Muscle of arm (tissue), 14 donors: Measurements from ENCODE around the gene COL20A1. TPM values are rescaled to one million over a fixed set of nuclear protein-coding genes. Genes with fewer than 3 reads are reported as not detected.
"Not testable (repeated sequence)": the region's sequence is repeated elsewhere in the genome, so short reads cannot be mapped to it uniquely, and the experiment has no call there.

ENCODE experiments used
- DNase-seq: peaks from one replicate; pipeline ENCODE4 v3.0.0-alpha.2; 2013
- long read RNA-seq, 11 donors: transcript quantifications; one replicate each; lab custom pipeline, GENCODE V29; 2026
- polyA plus RNA-seq, 12 donors: library from polyadenylated mRNA; unstranded; fragments of 120-200 nt; gene quantifications; one replicate each; pipeline ENCODE4 v1.2.1, GENCODE V29; 2013; ENCODE audit not compliant: insufficient read length in 12 of 12

Gene COL20A1
- 10 to 100 TPM in 2 of 12 donors, 1 to 10 TPM in 9, not detected in 1; 2.9 to 12.9 (median 4.7) TPM for polyA plus RNA-seq
- long read RNA-seq, donor 1: 0 reads
- long read RNA-seq, donor 2, partial matches to known transcripts: 0 of 1 reads
- long read RNA-seq, donor 2, other reads (novel, unspliced or antisense): 0 of 1 reads
- long read RNA-seq, donor 3: 0 reads
- long read RNA-seq, donor 4: 0 reads
- long read RNA-seq, donor 5, partial matches to known transcripts: 0 of 1 reads
- long read RNA-seq, donor 5, other reads (novel, unspliced or antisense): 0 of 1 reads
- long read RNA-seq, donor 6, partial matches to known transcripts: 0 of 1 reads
- long read RNA-seq, donor 6, other reads (novel, unspliced or antisense): 0 of 1 reads
- long read RNA-seq, donor 7: 0 reads
- long read RNA-seq, donor 8, partial matches to known transcripts: 0 of 1 reads
- long read RNA-seq, donor 8, other reads (novel, unspliced or antisense): 0 of 1 reads
- long read RNA-seq, donor 9: 0 reads
- long read RNA-seq, donor 10: 0 reads
- long read RNA-seq, donor 11, partial matches to known transcripts: 0 of 2 reads
- long read RNA-seq, donor 11, other reads (novel, unspliced or antisense): 0 of 2 reads

DNA sequence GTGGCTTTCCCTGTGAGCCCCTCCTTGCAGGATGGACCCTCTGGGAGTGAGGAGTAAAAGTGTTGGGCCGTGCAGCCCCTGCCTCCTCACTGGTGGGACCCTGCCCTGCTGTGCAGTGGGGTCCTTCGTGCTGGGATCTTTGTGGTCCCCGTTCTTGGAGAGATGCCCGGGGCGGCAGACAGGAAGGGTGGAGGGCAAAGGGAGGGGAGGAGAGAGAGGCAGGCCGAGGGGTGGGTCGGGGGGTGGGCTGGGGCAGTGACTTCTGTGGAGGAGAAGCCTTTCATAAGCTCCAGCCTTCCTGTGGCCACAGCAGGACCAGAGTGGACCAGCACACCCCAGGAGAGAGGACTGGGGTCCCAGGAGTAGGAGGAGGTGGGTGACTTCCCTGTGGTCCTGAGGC lies at the start of gene COL20A1:
Gene COL20A1, plus strand, starts transcription at position 283 of the 400 bp plus-strand sequence. CDS start 1,922 bp downstream, outside the sequence.
- no peak for DNase-seq

DNA sequence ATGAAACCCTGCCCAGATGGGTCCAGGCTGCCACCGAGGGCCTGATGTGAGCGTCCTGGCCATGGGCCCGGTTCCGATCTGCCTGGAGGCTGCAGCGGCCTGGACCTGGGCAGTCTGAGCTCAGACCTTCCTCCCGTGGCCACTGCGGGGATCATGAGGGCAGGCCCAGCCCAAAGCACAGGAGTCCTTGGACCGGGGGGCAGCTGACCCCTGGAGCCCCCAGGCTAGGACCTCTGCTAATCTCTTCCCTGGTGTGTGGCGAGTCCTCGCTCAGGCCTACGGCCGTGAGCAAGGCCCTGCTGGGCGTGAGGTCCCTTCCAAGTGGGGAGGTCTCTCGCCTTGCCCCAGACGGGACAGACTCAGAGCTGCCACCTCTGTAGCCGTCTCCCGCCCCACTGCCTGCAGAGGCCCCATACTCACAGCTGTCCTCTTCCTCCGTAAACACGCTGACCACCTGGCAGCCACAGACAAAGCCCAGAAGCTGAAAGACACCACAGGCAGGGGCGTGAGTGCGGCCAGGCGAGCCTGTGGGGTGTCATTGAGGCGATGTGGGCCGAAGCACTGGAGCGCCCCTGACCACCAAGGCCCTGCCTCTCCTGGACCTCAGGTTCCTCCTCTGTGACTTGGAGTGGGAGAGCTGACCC lies 49.3 kb upstream of the COL20A1 start:
- DNase-seq: no peak

DNA sequence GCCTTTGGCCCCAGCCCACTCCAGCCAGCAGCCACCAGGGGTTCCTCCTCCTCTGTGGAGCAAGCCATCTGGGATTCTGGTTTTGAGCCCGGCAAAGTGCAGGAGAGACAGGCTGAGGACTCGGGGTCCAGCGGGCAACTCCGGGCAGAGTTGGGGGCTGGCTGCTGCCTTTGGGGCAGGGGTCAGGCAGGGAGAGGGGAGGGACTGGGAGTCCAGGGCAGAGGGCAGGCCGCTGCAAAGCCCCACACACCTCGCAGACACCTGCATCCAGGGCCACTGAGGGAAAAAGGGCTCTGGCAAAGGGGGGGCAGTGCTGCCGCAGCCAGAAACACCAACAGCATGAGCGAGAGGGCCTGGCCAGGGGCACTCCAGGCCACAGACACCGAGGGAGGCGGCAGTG lies 48.5 kb upstream of the COL20A1 start:
- no peak for DNase-seq

DNA sequence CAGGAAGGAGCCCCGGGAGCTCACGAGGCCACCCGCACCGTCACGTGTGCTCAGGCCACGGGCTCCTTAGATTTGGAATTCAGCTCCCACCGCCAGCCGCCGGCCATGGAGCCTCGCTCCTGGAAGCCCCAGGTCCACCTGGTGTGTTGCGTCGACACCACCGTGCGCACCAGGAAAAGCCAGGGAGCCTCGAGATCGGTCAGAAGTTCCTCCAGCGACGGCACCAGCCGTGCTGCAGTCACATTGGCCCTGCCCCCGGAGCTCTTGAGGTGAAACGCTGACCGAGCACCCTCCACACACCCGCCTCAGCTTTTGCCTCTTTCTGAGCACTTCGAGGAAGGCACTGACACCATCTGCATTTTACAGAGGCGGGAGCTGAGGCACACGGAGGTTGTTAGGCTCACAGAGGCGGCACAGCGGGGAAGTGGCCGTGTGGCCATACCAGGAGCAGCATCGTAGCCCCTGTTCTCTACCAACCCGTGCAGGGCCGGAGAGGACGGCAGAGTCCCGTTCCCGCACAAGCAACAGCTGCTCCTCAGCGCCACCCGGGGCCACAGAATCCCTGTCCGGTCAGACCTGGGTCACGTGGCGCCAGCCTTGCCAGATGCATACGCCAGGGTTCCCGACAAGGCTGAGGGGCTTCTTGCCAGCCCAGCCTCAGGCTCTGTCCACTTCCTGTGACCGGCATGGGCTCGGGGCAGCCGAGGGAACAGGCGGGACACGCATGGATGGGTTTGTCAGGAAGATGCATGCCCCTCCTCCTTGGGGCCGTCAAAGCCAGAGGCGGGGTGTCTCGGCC lies 46.3 kb upstream of the COL20A1 start:
- DNase-seq: no peak

DNA sequence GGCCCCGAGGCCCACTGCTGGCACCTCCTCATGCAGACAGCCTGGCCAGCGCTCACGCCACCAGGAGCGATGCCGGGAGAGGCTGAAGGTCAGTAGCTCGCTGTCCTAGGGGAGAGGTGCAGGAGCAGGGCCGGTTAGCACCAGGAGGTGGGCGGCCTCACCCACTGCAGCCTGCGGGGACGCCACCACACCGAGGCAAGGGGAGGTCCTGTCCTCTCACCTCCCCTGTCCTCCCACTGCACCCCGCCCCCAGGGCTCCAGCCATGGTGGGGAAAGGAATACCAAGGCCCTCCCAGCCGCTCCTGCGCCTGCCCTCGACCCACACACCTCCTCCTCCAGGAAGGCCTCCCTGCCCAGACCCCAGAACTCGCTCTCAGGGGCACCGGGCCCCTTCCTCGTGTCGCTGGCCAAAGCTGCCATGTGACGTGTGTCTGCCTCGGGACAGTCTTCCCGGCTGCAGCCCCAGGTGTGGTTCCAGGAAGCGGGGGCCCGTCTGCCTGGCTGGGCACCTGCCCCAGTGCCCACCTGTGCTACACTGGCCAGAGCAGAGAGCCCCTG lies 45.2 kb upstream of the COL20A1 start:
- DNase-seq: no peak

DNA sequence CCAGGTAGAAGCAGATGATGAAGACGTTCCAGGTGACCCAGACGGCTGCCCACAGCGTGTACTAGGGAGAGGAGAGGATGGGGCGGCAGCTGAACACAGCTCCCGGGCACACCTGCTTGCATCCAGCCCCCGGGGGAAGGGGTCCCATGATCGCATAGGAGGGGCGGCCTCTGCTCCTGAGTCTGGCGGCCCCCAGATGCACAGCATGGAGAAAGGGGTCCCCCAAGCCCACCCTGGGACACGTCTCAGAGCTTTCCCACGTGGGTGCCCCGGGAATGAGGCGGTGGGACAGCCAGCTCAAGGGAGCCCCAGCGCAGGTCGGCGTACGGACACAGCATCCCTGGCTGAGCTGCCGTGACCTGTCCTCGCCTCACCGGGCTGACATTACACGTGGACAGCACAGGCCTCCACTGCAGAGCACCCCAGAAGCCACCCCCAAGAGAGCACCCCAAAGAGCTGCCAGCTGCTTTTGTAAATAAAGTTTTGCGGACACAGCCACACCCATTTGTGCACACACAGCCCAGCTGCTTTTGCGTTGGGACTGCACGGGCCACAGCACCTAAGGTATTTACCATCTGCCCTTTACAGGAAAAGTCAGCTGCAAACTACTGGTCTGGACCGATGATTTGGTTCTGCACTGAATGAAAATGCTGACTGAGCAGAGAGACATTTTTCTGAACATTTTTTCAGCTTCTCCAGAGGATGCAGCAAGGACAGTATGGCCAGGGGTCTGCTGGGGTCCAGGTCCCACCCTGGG lies 44.0 kb upstream of the COL20A1 start:
- DNase-seq: no peak

DNA sequence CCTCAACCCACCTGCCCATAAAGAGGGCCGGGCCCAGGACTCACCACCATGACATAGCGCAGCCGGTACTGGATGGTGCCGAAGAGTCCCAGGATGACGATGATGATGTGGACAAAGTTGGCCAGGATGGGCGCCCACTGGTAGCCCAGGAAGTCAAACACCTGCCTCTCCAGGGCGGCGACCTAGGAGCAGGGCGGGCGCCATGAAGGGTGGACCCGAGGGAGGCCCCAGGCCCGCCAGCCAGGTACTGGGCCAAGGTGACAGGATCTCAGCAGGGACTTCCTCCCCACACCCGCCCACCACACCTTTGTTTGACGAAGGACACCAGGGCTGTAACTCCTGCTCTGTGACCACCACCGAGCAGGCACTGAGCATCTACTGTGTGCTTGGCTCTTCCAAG lies 43.1 kb upstream of the COL20A1 start:
- no peak for DNase-seq

DNA sequence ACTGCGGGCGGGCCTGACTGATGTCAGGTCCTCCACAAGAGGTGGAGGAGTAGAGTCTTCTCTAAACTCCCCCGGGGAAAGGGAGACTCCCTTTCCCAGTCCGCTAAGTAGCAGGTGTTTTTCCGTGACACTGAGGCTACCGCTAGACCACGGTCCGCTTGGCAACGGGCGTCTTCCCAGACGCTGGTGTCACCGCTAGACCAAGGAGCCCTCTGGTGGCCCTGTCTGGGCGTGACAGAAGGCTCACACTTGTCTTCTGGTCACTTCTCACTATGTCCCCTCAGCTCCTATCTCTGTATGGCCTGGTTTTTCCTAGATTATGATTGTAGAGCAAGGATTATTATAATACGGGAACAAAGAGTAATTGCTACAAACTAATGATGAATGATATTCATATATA lies 41.6 kb upstream of the COL20A1 start:
- not testable (repeated sequence) for DNase-seq

DNA sequence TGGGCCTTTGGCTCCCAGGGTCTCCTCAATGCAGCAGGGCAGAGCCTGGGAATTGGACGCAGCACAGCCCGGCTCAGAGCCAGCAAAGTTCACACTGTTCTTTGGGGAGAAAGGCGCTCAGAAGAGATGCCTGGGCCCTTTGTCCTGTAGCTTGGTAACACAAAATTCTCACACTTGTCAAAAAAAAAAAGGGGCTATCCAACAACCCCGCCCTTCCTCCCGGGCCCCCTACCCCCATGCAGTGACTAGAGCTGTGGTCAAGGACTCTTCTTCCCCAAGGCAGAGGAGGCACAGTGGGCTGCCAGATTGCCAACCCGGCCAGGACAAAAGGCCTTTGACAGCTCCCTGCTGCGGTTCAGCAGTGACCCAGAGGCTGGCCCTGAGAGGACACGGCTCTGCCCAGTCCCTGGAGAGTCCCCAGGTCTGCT lies 40.7 kb upstream of the COL20A1 start:
- DNase-seq: no peak

DNA sequence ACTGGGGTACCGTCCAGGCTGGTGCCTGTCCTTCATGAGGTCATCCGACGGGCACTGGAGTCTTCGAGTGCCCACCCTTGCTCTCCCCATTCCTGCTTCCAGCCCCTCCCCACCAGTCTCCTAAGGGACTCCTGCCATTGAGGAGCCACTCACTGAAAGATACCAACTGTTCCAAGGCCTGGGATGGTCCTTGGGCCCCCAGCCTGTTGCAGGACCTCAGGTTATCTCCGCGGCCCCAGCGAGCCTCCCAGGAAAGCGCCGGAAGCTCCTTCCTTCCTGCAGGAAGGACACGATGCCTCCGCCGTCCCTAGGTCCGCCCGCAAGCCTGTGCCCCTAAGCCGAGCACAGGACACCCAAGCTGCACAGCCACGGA lies 39.9 kb upstream of the COL20A1 start:
- no peak for DNase-seq

DNA sequence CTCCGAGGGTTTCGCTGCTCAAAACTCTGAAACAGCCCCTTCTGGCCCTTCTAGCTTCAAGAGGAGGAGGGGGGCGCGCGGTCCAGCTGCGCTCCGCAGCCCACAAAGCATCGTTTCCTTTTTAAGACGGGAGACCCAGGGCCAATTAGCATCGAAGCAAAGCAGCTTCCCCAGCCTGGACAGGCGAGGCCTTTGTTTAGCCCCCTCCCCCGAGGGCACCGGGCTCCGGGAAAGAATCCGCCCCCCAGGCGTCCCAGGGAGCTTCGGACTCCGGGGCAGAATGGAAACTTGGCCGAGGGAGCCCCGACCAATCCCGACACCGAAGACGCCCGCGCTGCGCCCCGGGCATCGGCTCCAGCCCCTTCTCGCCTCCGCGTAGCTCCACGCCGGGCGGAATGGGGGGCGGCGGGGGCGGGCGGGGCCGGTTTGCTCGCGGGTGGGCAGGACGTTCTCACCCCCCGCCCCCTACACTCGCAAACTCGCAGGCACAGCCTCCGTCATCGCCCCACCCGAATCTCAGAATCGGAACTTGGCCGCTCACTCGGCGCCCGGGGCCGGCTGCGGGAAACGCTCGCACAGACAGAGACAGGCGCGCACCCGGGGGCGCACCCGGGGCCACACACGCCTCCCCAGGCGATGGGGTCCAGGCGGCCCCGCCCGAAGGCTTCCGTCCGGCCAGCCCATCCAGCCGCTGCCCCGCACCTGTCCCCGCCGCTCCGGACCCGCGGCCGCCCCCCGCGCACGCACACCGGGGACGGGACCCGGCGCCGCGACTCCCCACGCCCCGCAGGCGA lies 39.4 kb upstream of the COL20A1 start:
- DNase-seq: peak; percentile 43

DNA sequence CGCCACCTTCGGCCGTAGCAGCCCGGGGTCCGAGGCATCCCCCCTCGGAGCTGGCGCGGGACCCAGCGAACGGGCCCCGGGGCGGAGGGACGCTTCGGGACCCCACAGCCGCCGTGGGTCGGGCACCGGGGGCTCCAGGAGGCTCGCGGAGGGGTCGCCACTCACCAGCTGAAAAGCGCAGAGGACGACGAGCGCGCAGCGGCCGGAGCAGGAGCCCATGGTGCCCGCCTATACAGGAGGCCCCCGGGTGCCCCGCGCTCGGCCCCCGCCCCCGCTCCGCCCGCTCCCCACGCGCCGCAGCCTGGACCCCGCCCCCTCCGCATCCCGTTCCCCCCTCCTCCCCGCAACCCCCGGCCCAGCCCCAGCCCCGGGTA lies 38.8 kb upstream of the COL20A1 start, which contains the start of gene NKAIN4:
Gene NKAIN4, minus strand, starts transcription at position 232 of the 374 bp plus-strand sequence. Its CDS starts 13 bp downstream, at position 219.
- DNase-seq: no peak

DNA sequence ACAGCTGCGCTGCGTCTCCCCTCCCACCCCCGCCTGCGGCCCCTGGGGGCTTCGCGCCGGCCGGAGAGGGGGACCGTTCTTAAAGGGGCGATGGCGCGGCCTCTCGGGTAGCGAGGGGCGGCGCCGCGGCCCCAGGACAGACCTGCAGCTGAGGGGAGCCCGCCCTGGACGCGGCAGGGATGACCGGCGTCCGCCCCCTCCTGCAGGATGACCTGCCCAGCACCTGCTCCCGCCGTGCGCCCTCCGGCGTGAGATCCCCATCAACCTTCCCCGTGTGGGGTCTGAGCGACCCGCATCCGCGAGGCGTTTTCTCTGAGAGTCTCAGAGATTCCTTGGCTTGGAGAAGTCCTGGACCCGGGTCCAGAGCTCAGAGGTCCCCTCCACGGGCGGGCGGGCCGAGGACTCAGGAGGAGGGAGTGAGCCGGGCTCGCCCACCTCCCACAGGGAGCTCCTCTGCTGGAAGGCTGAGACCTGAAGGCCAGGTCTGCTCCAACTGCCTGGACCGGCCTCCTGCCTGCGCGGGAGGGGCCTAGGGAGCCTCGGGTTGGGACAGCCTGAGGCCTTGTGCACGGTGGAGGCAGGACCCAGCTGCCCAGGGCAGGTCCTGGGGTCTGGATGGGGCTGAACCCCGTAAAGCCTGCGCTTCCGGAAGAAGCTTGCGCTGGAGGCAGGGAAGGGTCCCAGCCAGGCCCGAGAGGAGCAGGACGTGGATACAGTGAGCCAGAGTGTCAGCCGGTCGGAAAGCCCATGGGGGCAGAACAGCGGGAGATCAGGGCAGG lies 38.2 kb upstream of the COL20A1 start:
- DNase-seq: no peak

DNA sequence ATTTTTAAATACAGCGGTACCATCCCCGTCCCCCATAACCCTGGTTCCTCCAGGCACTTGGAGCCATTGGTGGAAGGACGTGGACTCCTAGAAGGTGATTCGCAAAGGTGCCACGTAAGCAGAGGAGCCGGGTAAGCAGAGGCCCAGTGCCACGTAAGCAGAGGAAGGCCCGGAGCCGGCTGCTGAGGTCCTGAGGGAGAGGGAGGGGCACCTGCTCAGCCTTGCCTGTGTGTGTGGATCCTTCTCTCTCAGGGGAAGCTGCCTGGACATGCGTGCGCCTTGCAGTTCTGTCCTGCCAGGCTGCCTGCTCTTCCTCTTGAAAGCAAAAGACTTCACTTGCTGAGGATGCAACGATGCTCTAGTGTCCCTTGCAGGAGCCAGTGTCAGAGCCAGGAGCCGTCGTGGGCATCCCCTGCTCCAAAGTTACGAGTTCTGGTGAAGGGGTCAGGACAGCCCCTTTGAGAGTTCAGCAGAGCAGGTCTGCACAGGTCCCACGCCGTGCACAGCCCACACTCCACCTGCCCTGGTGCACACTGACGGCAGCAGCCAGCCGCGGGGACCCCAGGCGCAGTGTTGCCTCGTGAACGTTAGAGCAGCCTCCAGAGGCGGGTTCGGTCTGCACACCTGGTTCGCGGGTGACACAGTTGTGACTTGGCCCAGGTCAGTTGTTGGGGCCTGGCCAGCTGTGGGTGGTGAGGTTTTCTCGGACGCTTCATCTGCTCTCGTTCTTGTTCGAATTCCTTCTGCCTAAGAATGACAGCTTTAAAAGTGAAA lies 36.9 kb upstream of the COL20A1 start:
- DNase-seq: no peak

DNA sequence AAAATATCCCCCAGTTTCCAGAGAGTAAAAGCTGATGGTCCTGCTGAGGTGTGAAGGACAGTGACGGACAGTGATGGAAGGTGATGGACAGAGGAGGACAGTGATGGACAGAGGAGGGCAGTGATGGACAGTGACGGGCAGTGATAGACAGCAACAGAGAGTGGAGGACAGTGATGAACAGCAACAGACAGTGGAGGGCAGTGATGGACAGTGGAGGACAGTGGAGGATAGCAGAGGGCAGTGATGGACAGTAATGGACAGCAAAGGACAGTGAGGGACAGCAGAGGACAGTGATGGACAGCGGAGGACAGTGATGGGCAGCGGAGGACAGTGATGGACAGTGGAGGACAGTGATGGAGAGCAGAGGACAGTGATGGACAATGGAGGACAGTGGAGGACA lies 36.0 kb upstream of the COL20A1 start:
- no peak for DNase-seq

DNA sequence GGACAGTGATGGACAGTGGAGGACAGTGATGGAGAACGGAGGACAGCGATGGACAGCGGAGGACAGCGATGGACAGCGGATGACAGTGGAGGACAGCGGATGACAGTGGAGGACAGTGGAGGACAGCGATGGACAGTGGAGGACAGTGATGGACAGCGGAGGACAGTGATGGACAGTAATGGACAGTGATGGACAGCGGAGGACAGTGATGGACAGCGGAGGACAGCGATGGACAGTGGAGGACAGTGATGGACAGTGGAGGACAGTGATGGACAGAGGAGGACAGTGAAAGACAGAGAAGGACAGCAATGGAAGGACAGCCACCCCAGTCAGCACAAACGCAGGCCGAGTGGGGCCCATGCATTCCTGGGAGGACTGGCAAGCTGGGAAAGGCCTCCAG lies 35.4 kb upstream of the COL20A1 start:
- DNase-seq: no peak

DNA sequence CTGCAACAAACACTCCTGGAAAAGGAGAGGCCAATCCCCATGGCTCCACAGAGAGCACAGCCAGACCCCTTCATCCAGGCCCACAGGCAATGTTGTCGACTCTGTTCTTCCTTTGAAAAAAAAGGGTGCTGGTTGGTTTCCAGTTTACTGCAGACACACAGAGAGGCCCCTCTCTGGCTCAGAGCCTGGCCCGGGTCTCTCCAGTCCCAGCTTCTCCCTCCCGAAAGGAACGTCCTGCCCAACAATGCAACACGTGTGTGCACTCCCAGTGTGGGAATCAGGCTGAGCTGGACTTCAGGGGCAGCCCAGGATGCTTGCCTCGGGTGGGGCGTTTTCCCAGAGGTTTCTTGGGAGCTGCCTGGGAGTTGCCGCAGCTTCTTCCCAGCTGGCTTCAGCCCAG lies 34.2 kb upstream of the COL20A1 start:
- peak; percentile 70 for DNase-seq

DNA sequence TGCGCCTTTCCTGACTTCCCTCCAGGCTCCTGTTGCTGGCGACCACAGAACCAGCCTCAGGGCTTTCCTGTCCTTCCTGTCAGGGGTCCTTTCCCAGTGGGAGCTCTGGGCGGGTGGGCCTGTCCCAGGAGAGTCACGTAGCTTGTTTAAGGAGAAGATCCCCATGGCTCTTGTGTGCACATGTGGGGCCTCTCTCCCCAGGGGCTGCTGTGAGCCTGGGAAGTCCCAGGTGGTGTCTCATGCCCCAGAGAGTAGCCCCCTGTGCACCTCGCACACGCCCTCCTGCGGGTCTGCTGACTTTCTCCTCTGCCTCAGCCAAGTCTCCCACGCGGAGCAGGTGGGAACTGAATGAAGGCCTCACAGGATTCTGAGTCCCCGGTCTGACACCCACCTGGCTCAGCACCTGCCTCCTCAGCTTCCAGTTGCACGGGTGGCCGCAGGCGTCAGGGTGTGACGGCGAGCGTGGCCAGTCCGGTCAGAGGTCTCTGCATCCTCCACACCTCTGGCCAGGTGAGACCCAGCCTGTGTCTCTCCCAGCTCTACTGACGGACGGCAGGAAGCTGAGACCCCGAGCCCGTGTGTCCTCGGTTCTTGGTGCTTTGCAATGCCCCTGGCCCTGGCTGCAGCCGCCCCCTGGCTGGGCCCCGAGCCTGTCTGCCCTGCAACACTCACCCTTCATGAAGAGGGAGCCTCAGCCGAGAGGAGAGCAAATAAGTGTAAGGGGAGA lies 33.1 kb upstream of the COL20A1 start:
- no peak for DNase-seq
